ENCODE data around the gene FUBP3.
A peak's percentile ranks its signal among the peaks of the same experiment; 100 is the strongest.

Gene FUBP3, protein sequence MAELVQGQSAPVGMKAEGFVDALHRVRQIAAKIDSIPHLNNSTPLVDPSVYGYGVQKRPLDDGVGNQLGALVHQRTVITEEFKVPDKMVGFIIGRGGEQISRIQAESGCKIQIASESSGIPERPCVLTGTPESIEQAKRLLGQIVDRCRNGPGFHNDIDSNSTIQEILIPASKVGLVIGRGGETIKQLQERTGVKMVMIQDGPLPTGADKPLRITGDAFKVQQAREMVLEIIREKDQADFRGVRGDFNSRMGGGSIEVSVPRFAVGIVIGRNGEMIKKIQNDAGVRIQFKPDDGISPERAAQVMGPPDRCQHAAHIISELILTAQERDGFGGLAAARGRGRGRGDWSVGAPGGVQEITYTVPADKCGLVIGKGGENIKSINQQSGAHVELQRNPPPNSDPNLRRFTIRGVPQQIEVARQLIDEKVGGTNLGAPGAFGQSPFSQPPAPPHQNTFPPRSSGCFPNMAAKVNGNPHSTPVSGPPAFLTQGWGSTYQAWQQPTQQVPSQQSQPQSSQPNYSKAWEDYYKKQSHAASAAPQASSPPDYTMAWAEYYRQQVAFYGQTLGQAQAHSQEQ

DNA sequence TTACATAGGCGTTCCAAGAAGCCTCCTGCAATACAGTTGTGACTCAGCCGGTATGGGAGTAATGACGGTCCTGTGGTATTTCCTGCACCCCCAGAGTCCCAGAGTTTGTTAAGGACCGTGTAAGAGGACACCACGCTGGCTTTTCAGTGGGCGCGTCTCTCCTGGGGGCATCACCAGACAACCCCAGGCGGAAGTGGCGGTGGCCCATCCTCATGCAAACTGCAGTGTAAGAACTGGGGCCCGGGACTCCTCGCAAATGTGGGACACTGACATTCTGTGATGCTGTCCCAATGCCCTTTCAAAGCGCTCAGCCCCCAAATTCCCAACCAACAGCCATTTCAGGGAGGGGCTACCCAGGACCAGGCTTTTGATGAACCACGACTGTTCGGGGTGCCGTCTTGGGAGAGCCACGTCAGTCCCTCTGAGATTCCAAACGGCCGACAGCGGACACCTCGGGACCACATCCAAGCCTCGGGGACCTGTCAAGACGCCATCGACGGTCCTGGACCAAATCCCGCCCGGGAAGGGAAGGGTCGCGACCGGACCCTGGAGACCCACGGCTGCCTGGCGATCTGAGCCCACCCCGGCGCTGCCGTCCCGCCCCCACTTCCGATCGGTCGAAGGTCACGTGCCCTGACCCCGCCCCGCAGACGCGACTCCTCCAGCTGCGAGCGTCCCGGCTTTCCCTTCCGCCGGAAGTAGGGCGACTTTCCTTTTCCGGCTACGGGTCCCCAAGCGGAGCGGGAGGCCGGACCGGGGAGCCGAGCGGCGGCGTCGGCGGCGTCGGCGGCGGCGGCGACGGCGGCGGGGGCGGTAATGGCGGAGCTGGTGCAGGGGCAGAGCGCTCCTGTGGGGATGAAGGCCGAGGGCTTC lies at the start of gene FUBP3:
Gene FUBP3, plus strand, starts transcription at position 713 of the 873 bp plus-strand sequence. Its CDS starts 104 bp downstream, at position 817.
- DNase-seq (ENCODE audit: low read depth) = peak; percentile 84

GRCh38 chr9:130530938-130531337 lies 48.4 kb upstream of the FUBP3 start:
- peak; percentile 54 for DNase-seq (ENCODE audit: low read depth)

- no peak for DNase-seq (ENCODE audit: low read depth)
These were observed 47.7 kb upstream of the FUBP3 start for GRCh38 chr9:130531670-130532069.

GRCh38 chr9:130532426-130533080 lies 46.8 kb upstream of the FUBP3 start:
- DNase-seq (ENCODE audit: low read depth) = no peak

GRCh38 chr9:130535818-130536521 lies 43.4 kb upstream of the FUBP3 start:
- DNase-seq (ENCODE audit: low read depth) = peak; percentile 16

DNA sequence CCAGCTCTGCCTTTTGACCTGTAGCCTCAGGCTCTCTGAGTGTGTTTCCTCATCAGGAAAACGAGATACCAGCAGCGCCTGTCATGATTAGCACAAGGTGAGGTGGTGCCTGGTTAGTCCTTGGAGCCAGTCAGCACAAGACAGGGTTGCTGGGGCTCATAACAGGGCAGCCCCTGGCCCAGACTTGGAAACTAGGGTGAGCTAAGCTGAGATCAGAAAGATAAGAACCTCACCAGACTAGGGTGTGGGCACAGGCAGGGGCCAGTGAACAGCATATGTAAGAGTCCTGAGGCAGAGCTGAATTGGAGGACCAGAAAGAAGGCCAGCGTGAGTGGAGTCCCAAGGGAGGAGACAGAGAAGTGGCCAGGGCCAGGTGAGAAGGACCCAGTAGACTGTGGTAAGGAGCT lies 42.7 kb upstream of the FUBP3 start:
- no peak for DNase-seq (ENCODE audit: low read depth)

DNA sequence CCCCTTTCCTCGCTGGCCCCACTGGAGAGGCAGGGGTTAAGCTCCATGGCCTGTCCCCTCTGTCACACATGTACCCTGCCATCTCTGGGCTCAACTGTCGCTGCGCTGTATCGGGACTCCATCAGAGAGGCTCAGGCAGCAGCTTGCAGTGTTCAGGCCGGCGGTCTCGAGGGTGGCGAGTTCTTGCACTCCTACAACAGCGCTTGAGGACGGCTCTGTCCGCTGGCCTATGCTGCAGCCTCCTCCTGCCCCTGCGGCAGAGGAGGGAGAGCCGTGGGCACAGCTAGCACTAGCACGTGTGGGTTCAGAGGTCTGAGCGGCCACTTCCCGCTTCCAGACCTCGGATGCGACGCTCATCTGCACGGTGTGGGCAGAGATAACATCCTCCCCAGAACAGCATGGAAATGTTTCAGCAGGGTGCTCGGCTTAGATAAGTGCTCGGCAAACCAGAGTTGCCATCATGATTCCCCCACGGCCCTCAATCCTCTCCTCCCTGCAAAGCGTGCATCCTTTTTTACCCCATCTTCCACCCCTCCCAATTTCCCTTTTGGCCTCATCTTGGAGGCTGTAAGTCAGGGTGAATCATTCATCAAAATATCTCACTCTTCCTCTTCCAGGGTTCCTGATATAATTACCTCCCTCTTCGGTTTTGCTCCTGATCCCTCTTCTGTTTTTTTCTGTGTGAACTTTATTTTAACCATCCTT lies 41.9 kb upstream of the FUBP3 start:
- DNase-seq (ENCODE audit: low read depth) = no peak

- DNase-seq (ENCODE audit: low read depth) = peak; percentile 82
These were observed 39.8 kb upstream of the FUBP3 start for GRCh38 chr9:130539420-130540223.

GRCh38 chr9:130541533-130541932 lies 37.8 kb upstream of the FUBP3 start:
- DNase-seq (ENCODE audit: low read depth) = no peak

DNA sequence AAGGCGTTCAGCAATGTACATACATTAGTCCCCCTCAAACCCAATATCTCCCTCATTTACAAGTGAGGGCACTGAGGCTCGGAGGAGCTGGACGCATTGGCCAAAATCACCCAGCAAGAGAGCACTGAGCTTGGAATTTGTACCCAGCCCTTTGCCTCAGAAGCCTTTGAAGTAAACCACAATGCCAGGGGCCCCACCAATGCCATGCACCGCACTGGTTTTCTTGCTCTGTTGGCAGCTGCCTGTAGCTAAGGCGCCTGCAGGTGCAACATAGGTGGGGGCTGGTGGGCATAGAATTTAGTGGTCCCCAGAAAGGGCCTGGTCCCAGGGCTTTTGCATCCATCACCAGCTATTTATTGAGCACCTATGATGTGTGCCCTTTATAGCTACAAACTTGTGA lies 37.3 kb upstream of the FUBP3 start:
- DNase-seq (ENCODE audit: low read depth) = no peak

- no peak for DNase-seq (ENCODE audit: low read depth)
These were observed 36.7 kb upstream of the FUBP3 start for GRCh38 chr9:130542457-130543228.

- no peak for DNase-seq (ENCODE audit: low read depth)
These were observed 36.0 kb upstream of the FUBP3 start for GRCh38 chr9:130543368-130543767.

- DNase-seq (ENCODE audit: low read depth) = no peak
These were observed 35.5 kb upstream of the FUBP3 start for GRCh38 chr9:130543859-130544258.

DNA sequence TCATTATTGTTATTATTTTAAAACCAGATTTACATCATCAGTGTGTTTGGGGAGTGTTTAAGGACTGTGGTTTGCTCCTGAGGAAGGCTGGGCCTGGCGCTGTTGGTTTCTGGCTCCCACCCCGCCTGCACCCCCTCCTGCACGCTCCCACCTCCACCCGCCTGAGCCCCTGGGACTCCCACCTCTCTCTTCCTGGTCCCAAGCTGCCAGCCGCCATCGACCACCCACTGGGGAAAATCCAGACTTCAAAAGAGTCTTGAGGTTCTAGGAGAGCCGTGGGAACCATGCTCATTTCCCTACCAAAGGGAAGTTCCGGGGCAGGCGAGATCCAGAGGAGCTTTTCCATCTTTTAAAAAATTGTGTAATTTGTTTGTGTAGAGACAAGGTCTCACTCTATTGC lies 35.0 kb upstream of the FUBP3 start:
- DNase-seq (ENCODE audit: low read depth) = no peak

DNA sequence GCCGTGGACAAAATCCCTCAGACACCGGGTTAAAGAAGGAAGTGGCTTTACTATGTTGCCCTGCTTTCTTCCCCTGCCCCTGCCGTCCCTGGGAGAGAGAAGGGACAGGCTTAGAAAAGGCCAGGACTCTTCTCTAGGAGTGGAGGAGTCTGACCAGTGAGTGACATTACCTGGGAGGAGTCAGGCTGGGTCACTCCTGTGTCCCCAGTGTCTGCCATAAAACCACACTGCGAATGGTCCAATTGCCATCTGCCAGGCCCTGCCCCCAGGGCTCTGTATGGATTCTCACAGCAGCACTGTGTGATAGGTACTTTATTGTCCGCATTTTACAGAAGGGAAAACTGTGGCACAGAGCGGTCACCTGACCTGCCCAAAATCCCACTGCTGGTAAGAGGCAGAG lies 31.3 kb upstream of the FUBP3 start:
- no peak for DNase-seq (ENCODE audit: low read depth)

GRCh38 chr9:130549093-130549735 lies 30.2 kb upstream of the FUBP3 start:
- DNase-seq (ENCODE audit: low read depth) = no peak

DNA sequence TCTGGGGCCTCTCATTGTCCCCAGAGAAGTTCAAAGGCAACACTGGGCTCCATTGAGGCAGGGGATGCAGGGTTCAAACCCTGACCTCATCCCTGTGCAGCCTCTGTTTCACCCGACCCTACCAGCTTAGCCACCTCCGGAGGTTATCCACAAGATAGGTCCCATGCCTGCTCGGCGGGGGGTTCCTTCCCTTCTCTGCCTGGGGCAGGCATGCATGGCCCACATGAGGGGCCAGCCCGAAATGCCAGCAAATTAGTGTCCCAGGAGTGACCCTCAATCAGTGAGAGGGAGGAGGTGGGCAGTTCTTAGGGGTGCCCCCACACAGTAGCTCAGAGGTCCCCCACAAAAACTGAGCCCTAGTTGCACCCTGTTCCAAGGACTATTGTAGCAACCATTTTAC lies 24.8 kb upstream of the FUBP3 start:
- DNase-seq (ENCODE audit: low read depth) = no peak

GRCh38 chr9:130555061-130555460 lies 24.3 kb upstream of the FUBP3 start:
- DNase-seq (ENCODE audit: low read depth) = no peak

- peak; percentile 19 for DNase-seq (ENCODE audit: low read depth)
These were observed 23.4 kb upstream of the FUBP3 start for GRCh38 chr9:130555968-130556367.
